Measurements from ENCODE around the gene DTNB.
"Not testable (repeated sequence)": the region's sequence is repeated elsewhere in the genome, so short reads cannot be mapped to it uniquely, and the experiment has no call there.

The DTNB gene

DNA sequence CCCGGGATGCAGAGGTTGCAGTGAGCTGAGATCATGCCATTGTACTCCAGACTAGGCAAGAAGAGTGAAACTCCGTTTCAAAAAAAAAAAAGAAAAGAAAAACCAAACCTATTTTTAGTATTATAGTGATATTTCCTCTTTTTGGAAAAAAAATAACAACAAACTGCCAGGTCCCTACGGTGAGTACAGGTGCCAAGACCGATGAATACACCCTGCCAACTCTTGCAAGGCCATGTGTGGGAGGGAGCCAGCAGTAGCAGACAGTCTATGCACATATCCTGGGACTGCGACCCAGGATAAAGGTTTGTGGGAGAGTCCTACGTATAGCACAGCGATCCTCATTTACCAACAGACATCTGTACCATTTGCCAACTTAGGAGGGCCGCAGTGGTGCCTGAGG is 262.1 kb downstream of the DTNB start:
- DNase-seq, result no peak

DNA sequence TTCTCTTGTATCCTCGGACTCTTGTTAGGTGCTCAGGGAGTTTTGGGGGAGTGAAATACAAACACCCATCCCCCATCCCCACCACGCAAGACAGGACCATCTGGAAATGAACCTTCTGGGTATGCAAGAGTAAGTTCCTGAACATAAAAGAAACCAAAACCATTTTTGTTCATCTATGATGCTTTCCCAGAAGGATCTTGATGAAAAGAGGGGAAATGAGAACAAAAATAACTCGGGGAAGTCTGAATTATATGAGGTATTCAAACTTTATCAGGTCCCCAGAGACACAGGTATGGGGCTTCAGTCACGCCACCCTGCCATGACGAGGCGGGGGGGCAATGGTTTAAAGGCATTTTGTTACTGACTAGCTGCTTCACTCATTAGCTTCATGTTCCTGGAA is 263.0 kb downstream of the DTNB start:
- no peak for DNase-seq

DNA sequence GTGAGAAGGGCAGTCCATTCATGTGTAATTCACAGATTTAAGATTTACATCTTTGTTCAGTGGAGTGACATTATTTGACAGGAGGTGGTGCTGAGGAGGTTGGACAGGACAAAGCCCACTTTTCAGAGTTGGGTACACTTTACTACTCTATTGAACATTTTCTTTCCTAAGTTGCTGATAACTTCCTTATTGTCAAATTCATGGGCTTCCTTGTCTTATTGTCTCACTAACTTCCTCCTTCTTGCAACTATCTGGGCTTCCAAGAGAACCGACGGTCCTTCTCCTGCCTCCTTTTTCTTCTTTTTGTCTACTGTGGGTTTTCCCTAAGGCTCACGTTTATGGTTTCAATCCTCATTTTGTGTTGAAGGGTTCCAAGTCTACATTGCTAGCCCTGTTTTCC is 263.9 kb downstream of the DTNB start:
- DNase-seq, result no peak

DNA sequence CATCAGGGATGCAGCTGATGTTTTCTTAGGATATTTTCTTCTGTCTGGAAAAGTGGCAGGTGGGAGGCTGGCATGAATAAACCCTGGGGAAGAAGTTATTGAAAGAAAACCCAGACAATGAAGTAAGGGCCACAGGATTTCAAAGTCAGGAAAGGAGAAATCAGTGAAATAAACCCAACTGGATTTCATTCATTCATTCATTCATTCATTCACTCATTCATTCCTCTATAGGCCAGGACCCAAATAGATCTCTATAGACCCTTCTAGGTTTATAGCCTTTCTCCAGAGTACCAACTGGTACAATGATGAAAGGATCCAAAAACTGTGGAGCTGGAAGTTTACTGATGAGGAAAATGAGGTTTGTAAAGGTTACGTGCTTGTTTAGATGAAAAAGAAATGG is 264.3 kb downstream of the DTNB start:
- no peak for DNase-seq

DNA sequence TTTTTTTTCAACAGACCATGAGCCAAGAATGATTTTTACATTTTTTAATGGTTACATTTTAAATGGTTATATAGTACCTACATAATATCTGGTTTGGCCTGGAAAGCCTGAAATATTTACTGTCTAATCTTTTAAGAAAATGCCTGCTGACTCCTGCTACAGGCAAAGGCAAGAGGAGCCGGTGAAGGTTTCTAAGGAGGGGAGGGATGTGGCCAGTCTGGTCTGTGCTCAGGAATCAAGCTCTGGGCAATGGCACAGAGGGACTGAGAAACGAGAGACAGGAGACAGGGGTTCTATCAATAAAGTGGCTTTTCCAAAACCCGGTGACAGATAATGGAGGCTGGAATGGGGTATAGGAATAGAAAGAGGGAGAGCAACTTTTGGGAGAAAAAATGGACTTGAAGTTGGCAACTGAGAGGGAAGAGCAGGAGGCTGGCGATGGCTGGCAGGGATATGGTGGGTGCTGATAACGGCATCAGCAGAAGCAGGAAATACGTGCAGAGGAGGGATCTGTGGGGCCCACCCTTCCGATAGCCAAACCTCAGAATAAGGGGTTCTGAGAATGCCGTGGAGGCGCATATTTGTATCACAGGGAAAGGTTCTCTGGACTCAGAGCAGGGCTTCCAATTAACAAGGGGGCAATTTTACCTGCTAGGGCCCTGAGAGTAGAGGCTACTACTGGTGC is 267.6 kb downstream of the DTNB start:
- DNase-seq, result no peak

DNA sequence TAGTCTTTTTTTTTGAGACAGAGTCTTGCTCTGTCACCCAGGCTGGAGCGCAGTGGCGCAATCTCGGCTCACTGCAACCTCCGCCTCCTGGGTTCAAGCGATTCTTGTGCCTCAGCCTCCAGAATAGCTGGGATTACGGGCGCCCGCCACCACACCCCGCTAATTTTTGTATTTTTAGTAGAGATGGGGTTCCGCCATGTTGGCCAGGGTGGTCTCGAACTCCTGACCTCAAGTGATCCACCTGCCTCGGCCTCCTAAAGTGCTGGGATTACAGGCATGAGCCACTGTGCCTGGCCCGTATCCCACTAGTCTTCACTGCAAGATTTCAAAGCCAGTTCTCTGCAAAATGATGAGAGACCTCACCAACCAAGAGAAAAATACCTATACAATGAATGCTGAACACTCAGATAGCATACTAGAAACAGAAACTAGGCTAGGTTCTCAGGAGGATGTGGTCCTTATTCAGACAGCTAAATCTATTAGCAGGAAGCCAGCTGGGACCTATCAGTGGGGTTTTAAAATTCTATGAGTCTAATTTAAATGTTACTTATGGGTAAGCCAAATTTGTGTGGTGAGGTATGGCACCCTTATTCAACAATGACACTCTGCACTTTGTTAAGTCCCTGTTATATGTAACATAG is 270.1 kb downstream of the DTNB start:
- not testable (repeated sequence) for DNase-seq

DNA sequence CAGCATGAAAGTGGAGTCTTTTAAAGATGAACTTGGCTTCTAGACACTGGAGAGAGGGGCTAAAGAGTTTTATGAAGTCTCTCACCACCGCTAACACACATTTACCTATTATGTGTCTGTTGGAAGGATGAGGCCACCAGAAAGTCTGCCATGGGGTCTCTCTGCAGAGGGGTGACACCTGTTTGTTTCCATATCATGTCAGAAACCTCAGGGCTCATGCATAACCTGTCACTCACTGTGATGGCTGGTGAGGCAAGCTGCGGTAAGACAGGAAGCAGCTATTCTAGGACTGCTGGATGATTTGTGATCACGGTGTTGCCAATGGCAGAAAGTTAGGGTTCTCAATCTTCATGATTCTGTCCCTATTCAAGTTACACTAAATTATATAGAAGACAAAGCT is 270.9 kb downstream of the DTNB start:
- no peak for DNase-seq

DNA sequence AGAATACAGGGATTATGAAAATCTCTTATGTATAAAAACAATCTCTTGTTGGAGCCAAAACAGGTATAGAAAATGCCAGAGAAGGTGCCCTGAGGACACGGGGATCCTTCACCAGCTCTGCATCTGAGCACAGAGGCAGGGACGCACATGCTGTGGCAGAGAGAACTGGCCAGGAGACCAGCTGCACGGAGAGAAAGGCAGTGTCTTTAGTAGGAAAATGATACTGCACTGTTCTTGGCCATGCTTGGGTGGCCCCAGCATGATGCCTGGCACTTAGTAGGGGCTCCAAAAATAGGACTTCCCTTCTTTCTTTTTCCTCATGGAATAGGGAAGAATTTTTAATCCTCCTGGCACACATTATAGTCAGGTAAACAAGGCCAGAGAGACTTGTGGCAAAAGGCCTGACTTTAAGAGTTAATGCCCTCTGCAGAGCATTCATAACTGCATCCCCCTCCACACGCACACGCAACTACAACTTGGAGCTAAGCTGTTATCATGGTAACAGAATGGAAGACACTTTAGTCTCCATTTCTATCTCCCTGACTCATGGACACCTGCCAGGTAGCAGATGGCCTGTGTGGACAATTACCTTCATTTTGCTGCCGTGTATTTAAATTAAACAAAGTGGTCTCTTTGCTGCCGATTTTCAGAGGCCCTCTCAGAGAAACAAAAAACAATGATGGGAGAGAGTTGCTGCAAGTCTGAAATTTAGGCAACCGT is 271.9 kb downstream of the DTNB start:
- no peak for DNase-seq

DNA sequence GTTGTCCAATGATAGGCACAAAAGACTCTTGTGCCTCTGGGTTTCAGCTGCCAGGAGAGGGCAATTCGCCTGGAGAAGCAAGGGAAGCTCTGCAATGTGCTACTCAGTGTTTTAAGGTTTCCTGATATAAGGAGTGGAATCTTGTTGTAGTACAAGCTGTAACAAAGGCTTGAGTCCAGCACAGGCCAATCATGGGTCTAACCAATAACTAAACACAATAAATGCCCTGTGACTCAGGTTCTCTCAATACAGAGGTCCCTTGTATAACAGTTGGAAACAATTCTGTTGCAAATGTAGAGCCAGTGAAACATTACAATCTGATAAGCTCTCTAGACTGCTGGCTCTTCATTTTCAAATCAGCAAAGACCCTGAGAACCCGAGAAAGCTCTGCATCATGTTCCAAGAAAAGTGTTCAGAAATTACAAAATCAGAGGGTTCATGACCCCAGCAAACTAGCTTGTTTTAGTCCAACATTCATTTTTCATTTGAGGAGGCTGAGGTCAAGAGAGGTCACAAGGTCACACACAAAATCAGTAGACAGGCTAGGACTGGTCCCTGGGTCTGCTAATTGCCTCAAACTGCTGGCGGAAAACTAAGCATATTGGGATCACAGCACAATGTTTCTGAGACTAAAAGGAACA is 272.7 kb downstream of the DTNB start:
- DNase-seq, result no peak

DNA sequence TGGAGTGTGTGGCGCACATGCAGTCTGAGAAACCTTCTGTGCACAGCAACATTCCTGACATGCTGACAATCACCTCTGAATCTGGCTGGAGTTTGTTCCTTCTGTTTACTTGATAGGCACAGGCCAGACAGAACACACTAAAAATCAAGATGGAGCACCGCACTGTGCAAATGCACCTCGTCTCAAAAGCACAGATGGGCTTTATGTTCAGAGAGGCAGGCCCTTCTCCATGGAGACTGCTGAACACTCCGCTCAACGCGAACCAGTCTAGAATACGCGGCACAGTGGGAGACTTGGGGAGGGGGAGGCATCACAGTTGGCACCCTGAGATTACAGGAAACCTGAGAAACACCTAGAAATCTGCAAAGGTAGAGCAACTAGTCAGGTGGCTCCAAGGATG is 273.2 kb downstream of the DTNB start:
- DNase-seq, result no peak

DNA sequence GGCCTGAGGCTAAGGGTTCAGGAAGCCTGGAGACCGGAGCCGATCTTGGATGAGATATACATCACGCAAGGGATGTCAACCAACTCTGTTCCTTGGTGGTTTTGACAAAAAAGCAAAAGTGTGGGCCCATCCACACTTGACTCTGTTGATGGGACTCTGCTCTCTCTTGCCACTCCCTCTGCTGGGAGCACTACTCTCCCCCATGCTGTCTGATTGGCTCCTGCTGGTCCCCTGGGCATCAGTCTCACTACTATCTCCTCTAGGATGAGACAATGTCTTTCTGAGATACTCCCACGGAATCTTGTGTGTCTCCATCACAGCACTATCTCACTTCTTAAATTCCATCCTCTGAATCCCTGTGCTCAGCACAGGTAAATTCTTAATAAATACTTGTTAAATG is 274.8 kb downstream of the DTNB start:
- no peak for DNase-seq

DNA sequence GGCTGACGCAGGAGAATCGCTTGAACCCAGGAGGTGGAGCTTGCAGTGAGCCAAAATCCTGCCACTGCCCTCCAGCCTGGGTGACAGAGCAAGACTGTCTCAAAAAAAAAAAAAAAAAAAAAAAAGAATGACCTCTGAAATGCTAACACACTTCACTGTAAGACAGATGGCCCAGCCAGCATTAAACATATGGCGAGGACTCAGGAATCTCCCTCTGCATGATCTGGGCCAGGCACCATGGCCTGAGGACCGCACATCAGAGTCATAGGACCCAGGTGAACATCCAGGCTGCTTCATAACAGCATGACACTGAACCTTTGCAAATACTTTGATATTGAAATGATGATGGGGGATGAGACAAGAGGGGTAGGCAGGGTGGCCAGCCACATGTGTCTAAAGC is 275.6 kb downstream of the DTNB start:
- DNase-seq, result no peak

DNA sequence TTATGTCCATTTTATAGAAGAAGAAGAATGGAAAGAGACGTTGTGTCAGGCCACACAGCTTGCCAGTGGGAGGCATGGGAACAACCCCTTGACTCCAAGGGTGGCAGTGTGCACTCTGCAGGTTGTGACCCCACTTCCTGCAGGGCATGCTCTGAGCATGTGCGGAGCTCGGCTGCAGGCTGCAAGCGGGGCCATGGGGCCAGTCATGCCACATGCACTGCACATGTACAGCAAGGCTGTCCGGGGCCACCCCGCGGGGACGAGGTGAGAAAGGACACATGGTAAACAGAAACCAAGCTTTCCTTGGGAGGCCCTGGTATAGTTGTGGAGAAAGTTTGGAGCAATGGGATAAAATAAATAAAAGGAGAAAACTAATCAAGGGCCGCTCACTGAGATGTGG is 284.2 kb downstream of the DTNB start:
- no peak for DNase-seq

DNA sequence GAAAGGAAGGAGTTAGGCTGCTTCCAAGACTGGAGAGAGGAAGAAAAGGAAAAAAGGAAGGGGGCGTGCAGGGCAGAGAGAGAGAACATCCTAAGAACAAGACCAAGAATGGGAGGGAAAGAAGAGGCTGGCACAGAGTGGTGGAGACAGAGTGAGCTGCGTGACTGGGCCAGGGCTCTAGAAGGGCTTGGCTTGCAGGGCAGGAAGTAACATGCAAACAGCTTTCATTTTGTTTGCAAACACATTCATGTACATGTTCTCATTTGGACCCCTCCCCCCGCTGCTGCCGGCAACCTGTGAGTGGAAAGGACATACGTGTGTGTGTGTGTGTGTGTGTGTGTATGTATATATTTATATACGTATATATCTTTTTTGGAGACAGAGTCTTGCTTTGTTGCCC is 284.9 kb downstream of the DTNB start:
- no peak for DNase-seq

DNA sequence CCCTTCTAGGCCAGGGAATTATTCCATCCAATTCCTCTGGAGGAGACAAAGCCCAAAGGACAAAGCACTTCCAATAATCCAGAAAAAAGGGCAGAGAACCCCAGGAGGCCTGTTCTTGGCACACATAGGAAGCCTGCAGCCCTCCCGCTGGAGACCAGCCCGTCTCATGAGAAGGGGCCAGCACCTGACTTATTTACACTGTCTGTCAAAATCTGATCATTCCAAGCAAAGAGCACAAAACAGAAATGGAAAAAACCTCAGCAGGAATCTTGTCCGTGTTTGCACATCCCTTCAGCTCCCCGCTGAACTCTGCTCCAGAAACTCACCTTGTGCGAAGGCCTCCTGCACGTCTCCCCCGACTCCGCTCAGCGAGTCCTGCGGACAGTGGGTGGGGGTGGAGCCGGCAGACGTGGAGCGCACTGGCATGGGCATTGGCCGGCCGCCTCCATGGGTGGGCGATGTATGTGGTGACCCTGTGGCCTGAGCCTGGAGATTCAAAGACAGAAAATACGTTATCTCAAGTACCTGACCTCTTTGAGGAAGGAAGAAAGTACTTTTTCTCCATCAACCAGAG is 285.4 kb downstream of the DTNB start:
- no peak for DNase-seq

DNA sequence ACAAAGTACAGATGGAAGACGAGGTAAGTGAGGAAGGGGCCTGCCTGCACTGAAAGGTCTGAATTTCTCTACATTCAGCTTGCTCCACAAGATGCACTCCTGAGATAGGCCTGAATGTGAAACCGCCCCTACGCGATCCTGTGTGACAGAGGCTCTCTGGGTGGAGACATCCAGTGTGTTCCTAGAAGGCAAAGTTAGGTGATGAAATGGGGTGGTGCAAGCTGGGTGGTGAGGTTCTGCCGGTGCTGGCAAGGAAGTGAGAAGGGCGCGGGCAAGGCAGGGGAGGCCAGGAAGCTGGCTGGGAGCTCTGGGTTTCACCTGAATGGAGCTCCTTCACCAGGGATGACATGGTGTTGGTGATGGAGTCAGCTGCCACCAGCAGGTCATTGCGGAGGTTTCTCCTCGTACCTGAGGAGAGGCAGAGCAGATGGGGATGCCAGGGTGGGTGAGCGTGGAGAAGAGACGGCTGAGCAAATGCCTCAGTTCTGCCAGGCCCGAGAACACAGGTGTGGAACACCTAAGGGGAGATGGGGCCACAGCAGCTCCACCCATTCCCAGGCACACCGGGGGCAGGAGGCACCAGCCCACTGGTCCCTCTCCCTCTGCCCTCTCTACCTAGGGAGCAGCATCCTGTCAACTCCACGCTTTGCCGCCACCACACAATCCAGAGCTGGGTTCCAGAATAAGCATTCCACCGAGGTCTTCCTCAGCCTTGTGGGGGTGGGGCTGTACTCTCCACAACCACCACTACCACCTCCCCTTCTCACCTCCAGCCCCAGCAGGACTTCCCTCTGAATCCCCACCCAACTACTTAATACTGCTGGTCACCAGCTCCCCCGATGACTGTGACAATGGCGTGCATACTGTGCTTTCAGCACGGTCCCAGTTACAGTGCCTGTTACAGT is 286.2 kb downstream of the DTNB start:
- DNase-seq, result no peak

DNA sequence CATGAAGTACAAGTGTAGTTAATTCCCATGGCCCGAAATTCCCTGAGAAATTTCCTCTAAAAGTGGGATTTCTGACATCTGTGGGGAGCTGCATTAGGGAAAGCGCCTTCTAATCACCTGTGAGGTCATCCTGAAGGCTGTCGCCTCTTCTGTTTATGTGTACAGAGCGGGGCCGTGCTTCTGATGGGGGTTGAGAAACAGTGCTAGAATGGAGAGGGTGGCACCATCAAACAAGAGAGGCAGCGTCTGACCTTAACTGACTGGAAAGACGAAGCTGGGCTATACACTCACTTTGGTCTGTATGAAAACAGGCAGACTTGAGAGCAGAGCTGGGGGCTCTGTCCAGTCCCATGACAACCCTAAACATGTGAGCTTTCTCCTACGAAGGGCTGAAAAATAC is 287.5 kb downstream of the DTNB start:
- no peak for DNase-seq

DNA sequence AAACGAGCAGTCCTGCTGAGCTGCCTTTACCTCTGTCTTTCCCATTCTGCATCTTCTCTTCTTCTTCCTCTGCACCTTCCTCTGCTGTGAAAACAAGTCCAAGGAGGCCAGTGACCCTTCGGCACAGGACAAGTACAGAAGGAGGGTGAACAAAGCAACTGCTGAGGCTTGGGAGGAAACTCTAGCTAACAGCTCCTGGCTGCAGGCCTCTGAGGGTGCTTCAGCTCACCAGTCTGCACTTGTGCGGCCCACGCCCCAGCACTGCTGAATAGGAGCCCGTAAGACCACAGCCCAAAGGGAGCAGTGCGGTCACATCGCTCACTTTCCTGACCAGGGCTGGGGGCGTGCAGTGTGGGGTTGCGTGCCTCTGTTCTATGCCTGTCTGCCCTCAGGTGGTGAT is 289.6 kb downstream of the DTNB start:
- no peak for DNase-seq

DNA sequence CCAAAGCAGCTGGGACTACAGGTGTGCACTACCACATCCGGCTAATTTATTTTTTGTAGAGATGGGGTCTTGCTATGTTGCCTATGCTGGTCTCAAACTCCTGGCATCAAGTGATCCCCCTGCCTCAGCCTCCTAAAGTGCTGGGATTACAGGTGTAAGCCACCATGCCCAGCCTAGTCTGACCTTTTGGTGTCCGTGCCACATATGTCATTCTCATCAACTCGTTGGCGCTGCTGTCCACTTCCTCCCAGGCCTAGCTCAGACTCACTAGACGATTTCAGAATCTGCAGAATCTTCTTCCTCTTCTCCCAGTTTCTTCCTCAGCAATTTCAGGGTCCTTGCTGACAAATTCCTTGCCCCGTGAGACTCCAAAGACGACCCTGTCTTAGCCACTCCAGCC is 291.9 kb downstream of the DTNB start:
- DNase-seq, result no peak

DNA sequence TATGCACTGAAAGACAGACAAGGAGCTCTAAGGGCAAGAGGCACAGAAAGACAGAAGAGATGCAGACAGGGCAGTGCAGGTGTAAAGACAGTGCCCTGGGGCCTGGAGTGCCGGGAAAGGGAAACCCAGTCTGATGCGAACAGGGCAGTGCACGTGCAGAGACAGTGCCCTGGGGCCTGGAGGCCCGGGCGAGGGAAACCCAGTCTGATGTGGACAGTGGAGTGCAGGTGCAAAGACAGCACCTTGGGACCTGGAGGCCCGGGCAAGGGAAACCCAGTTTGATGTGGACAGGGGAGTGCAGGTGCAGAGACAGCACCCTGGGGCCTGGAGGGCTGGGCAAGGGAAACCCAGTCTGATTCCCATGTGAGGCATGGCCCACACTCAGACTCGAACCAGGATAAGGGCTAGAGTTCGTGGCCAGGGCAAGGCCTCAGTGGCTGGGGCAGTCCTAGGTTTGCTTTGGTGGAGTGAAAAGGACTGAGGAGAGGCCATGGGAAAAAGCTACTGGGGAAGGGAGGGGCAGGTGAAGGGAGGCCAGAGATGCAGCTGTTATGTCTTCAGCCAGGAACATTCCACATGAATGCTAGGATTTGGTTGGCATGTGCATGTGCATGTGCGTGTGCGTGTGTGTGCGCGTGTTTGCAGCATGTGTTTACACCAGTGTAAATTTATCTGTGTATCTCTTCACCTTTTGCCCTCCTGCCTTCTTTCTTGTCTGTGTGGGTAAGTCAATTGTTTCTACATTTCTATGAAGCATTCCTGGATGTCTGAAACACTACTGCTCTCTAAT is 292.6 kb downstream of the DTNB start:
- DNase-seq, result no peak

DNA sequence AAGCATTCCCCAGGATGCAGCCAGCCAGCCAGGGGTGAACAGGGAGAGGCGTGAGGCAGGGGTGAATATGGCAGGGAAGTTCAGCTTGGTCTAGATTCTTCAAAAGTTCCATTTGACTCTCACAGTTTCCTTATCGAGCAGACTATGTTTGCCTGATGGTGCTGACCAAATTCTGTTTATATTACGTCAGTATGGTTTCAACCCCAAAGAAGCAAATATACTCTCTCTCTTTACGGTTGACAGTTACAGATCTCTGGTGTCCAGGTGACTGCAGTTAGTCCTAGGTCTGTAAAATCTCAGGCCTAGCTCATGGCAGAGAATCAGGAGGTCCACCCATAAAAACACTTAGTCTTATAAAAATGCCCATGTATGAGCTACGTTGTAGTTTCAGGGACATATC is 293.4 kb downstream of the DTNB start:
- DNase-seq, result no peak

DNA sequence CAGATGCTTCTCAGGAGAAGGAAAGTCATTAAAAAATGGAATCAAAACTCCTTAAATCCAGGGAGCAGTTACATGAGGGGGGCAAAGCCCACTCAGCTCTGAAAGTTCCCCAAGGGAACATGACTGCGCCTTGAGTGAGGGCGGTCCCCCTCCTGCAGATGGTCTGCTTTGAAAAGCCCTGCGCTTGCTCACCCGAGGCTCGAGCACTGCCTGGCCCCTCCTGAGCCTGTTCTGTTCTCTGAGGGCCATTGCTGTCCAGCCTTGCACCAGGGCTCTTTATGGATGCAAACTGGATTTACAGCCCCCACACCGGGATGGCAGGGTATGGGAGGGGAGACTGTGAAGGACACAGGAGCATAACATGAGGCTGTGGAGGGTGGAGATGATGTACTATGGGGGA is 293.8 kb downstream of the DTNB start:
- no peak for DNase-seq

Data from activated CD4-positive, alpha-beta T cell treated with anti-CD3 and anti-CD28 coated beads, Interleukin-2, amount 50 U/mL, for 1 hour (primary cell).